Fibroblast of lung (primary cell): ENCODE data around the gene SYTL5.

Source experiments
- EZH2 ChIP-seq: IDR thresholded peaks from 2 replicates; pipeline ENCODE4 v1.5.1; 2012; ENCODE audit warnings: low read length, control low read depth, mild to moderate bottlenecking; ENCODE audit errors: missing control alignments
- TF ChIP-seq, protein P1 (sequence below), 2 donors: IDR thresholded peaks in 1 of 2; conservative IDR thresholded peaks in 1 of 2; 1 replicate in 1 of 2; 2 replicates in 1 of 2; pipeline ENCODE4 v1.5.1; 2011 to 2012; ENCODE audit warnings: low read length in 2 of 2, control low read depth in 1 of 2, inconsistent platforms in 1 of 2, low read depth in 1 of 2, mild to moderate bottlenecking in 1 of 2

DNA sequence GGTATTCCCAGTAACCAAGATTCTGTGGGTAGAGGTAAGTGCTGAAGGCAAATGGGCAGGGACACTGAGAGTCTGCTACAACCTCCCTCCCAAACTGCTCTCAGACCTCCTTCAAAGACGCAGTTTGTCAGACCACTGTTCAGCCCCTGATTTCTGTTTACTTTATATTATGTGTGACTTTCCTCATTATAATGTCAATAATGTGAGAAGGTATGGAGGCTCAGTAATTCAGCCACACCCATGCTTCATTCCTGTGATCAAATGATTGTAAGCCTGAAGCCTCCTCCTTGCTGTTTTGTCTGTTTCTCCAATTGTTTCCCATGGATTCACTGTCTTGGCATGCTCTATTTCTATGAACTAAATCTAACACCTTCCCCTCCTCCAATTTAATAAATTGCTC is 75.6 kb downstream of the SYTL5 start:
- TF ChIP-seq, protein P1, sequence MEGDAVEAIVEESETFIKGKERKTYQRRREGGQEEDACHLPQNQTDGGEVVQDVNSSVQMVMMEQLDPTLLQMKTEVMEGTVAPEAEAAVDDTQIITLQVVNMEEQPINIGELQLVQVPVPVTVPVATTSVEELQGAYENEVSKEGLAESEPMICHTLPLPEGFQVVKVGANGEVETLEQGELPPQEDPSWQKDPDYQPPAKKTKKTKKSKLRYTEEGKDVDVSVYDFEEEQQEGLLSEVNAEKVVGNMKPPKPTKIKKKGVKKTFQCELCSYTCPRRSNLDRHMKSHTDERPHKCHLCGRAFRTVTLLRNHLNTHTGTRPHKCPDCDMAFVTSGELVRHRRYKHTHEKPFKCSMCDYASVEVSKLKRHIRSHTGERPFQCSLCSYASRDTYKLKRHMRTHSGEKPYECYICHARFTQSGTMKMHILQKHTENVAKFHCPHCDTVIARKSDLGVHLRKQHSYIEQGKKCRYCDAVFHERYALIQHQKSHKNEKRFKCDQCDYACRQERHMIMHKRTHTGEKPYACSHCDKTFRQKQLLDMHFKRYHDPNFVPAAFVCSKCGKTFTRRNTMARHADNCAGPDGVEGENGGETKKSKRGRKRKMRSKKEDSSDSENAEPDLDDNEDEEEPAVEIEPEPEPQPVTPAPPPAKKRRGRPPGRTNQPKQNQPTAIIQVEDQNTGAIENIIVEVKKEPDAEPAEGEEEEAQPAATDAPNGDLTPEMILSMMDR (conservative IDR thresholded peaks at IDR 0.05 in 1 of 2, IDR thresholded peaks at IDR 0.05 in 1 of 2; ENCODE audit: low read depth in 1 of 2, low read length in 2 of 2), result no peak
- no peak for TF ChIP-seq EZH2
